ENCODE results near the gene PKD1. TPM values are rescaled to one million over a fixed set of nuclear protein-coding genes. Genes with fewer than 3 reads are reported as not detected.

PKD1 gene
- total RNA-seq, 1 donor, result 125 TPM

- DNase-seq (ENCODE audit: low read depth in 2 of 3, low spot score in 2 of 3), result no peak
Observed at GRCh38 chr16:2057438-2057837, 78.3 kb downstream of the PKD1 start.

- no peak for DNase-seq (ENCODE audit: low read depth in 2 of 3, low spot score in 2 of 3)
Observed at GRCh38 chr16:2056681-2057407, 78.9 kb downstream of the PKD1 start.

- DNase-seq (ENCODE audit: low read depth in 2 of 3, low spot score in 2 of 3), result no peak
Observed at GRCh38 chr16:2056077-2056476, 79.6 kb downstream of the PKD1 start.

- no peak for DNase-seq (ENCODE audit: low read depth in 2 of 3, low spot score in 2 of 3)
Observed at GRCh38 chr16:2054543-2055245, 81.0 kb downstream of the PKD1 start.

GRCh38 chr16:2053897-2054296 is 81.8 kb downstream of the PKD1 start:
- no peak for DNase-seq (ENCODE audit: low read depth in 2 of 3, low spot score in 2 of 3)

- DNase-seq (ENCODE audit: low read depth in 2 of 3, low spot score in 2 of 3), result no peak
Observed at GRCh38 chr16:2053211-2053610, 82.5 kb downstream of the PKD1 start.

- DNase-seq (ENCODE audit: low read depth in 2 of 3, low spot score in 2 of 3), result no peak
Observed at GRCh38 chr16:2048116-2048543, 87.6 kb downstream of the PKD1 start.

- DNase-seq (ENCODE audit: low read depth in 2 of 3, low spot score in 2 of 3), result peak; percentile 82 to 93 (median 93)
Observed at GRCh38 chr16:2047330-2048115, 88.2 kb downstream of the PKD1 start, which contains the start of the genes NTHL1 and TSC2. NTHL1 (minus strand) TSS chr16:2047834; CDS start chr16:2047823, 11 bp downstream. TSC2 (plus strand) TSS chr16:2047985; CDS start chr16:2048616, 631 bp downstream.

- no peak for DNase-seq (ENCODE audit: low read depth in 2 of 3, low spot score in 2 of 3)
Observed at GRCh38 chr16:2046893-2047329, 88.8 kb downstream of the PKD1 start.

GRCh38 chr16:2045965-2046892 is 89.5 kb downstream of the PKD1 start:
- no peak for DNase-seq (ENCODE audit: low read depth in 2 of 3, low spot score in 2 of 3)

- no peak for DNase-seq (ENCODE audit: low read depth in 2 of 3, low spot score in 2 of 3)
Observed at GRCh38 chr16:2044541-2044940, 91.2 kb downstream of the PKD1 start.

GRCh38 chr16:2043667-2044451 is 91.8 kb downstream of the PKD1 start:
- peak in 1 of 3 donors; percentile 29 for DNase-seq (ENCODE audit: low read depth in 2 of 3, low spot score in 2 of 3)

GRCh38 chr16:2042986-2043666 is 92.6 kb downstream of the PKD1 start:
- no peak for DNase-seq (ENCODE audit: low read depth in 2 of 3, low spot score in 2 of 3)

- no peak for DNase-seq (ENCODE audit: low read depth in 2 of 3, low spot score in 2 of 3)
Observed at GRCh38 chr16:2042171-2042985, 93.3 kb downstream of the PKD1 start.

- no peak for DNase-seq (ENCODE audit: low read depth in 2 of 3, low spot score in 2 of 3)
Observed at GRCh38 chr16:2040787-2041522, 94.7 kb downstream of the PKD1 start.

GRCh38 chr16:2040041-2040786 is 95.5 kb downstream of the PKD1 start:
- DNase-seq (ENCODE audit: low read depth in 2 of 3, low spot score in 2 of 3), result no peak

Measured in hematopoietic multipotent progenitor cell (in vitro differentiated cells).